ENCODE data around the gene RSRC1. TPM values are rescaled to one million over a fixed set of nuclear protein-coding genes. Genes with fewer than 3 reads are reported as not detected.
A peak's percentile ranks its signal among the peaks of the same experiment; 100 is the strongest.

The RSRC1 gene
- total and polyA plus RNA-seq, 2 of the 13 experiments (the other 11 are each of a cell fraction or from before 2014, with no cell fraction given): 4.9 to 63.0 TPM

DNA sequence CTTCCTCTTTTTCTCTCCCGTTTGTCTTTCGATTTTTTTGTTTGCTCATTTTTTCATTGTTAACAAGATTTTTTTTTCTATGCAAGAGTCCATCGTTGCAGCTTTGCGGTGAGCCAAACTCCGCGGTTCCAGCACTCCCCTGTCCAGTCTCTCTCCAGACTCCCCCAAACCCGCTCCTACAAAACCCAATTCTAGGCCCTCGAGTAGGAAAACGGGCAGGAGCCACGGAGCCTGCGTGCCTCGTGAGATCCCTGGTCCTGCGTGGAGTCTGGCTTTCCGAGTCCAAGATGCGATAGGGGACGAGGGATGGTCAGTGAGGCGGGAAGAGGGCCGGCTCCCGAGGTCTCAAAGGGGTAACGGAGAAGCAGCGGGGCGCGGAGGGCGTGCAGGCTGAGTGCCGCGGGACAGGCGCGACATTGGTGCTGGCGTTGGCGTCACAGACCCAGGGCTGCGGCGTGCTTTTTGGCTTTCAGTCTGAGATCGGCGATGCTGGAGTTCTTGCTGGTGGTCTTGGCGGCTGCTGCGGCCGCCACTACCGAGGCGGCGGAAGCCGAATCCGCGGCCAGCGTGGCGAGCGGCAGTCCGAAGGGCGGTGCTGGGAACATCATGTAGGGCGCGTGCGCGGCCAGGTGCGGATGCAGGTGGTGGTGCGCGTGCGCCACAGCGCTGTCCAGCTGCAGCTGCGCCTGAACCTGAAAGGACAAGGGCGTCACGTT lies 12.1 kb upstream of the RSRC1 start (continued):
- peak; percentile 12; the same call in 1 of the 2 replicates for TF ChIP-seq TGIF2 (CRISPR knock-in tag; IDR thresholded peaks at IDR 0.05)
- TF ChIP-seq SMAD3 (CRISPR knock-in tag; IDR thresholded peaks at IDR 0.05): peak; percentile 83
- TF ChIP-seq, protein P1, sequence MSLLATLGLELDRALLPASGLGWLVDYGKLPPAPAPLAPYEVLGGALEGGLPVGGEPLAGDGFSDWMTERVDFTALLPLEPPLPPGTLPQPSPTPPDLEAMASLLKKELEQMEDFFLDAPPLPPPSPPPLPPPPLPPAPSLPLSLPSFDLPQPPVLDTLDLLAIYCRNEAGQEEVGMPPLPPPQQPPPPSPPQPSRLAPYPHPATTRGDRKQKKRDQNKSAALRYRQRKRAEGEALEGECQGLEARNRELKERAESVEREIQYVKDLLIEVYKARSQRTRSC (CRISPR knock-in tag; IDR thresholded peaks at IDR 0.05; ENCODE audit: low read depth): peak; percentile 93; the same call in 1 of the 2 replicates
- TF ChIP-seq, protein P2, sequence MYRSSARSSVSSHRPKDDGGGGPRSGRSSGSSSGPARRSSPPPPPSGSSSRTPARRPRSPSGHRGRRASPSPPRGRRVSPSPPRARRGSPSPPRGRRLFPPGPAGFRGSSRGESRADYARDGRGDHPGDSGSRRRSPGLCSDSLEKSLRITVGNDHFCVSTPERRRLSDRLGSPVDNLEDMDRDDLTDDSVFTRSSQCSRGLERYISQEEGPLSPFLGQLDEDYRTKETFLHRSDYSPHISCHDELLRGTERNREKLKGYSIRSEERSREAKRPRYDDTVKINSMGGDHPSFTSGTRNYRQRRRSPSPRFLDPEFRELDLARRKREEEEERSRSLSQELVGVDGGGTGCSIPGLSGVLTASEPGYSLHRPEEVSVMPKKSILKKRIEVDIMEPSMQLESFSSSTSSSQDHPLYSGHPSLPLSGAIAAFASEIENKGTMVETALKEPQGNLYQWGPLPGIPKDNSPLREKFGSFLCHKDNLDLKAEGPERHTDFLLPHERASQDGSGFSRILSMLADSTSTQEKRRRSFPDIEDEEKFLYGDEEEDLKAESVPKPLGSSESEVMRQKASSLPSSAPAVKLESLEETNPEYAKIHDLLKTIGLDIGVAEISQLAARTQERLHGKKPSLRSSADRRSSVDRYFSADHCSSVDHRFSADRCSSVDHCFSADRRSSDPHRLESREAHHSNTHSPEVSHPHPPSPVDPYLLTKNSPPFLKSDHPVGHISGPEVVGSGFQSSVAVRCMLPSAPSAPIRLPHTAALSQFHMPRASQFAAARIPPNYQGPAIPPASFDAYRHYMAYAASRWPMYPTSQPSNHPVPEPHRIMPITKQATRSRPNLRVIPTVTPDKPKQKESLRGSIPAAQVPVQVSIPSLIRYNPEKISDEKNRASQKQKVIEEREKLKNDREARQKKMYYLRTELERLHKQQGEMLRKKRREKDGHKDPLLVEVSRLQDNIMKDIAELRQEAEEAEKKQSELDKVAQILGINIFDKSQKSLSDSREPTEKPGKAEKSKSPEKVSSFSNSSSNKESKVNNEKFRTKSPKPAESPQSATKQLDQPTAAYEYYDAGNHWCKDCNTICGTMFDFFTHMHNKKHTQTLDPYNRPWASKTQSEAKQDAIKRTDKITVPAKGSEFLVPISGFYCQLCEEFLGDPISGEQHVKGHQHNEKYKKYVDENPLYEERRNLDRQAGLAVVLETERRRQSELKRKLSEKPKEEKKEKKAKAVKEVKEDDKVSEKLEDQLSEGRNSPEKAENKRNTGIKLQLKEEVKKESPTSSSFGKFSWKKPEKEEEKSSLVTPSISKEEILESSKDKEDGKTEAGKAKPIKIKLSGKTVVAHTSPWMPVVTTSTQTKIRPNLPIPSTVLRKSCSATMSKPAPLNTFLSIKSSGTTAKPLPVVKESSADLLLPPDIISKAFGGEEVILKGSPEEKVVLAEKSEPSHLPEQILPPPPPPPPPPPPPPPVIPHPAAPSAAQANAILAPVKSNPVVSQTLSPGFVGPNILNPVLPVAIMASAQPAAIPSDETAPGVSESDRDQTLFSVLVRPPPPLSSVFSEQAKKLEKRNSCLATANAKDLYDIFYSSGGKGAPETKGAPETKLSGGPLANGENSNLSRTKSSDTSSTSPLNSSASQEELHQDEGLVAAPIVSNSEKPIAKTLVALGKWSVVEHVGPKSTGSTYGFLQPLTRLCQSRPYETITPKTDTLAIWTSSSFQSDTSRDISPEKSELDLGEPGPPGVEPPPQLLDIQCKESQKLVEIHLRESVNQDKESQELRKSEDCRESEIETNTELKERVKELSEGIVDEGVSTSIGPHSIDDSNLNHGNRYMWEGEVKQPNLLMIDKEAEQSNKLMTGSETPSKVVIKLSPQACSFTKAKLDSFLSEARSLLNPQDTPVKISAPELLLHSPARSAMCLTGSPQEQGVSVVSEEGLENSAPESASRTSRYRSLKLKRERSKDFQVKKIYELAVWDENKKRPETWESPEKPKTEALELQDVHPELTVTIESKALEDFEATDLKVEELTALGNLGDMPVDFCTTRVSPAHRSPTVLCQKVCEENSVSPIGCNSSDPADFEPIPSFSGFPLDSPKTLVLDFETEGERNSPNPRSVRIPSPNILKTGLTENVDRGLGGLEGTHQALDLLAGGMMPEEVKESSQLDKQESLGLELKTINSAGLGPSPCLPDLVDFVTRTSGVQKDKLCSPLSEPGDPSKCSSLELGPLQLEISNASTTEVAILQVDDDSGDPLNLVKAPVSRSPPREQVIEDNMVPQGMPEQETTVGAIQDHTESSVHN (CRISPR knock-in tag; IDR thresholded peaks at IDR 0.05): no peak; the same call in 1 of the 2 replicates
- peak; percentile 67; the same call in 1 of the 2 replicates for TF ChIP-seq SIN3A (IDR thresholded peaks at IDR 0.05; ENCODE audit: borderline replicate concordance, low read depth, low read length)
- TF ChIP-seq, protein P3, sequence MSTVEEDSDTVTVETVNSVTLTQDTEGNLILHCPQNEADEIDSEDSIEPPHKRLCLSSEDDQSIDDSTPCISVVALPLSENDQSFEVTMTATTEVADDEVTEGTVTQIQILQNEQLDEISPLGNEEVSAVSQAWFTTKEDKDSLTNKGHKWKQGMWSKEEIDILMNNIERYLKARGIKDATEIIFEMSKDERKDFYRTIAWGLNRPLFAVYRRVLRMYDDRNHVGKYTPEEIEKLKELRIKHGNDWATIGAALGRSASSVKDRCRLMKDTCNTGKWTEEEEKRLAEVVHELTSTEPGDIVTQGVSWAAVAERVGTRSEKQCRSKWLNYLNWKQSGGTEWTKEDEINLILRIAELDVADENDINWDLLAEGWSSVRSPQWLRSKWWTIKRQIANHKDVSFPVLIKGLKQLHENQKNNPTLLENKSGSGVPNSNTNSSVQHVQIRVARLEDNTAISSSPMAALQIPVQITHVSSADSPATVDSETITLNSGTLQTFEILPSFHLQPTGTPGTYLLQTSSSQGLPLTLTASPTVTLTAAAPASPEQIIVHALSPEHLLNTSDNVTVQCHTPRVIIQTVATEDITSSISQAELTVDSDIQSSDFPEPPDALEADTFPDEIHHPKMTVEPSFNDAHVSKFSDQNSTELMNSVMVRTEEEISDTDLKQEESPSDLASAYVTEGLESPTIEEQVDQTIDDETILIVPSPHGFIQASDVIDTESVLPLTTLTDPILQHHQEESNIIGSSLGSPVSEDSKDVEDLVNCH (CRISPR knock-in tag; IDR thresholded peaks at IDR 0.05): no peak; the same call in 1 of the 2 replicates
- 0 out of 2 replicates have a peak, but pooled peaks have one; percentile 67 for TF ChIP-seq ZNF768 (CRISPR knock-in tag; IDR thresholded peaks at IDR 0.05)
- TF ChIP-seq TAF15 (IDR thresholded peaks at IDR 0.05; ENCODE audit: low read depth, low read length, poor library complexity, severe bottlenecking): no peak
- peak; percentile 91; the same call in 1 of the 2 replicates for TF ChIP-seq ZSCAN20 (CRISPR knock-in tag; IDR thresholded peaks at IDR 0.05; ENCODE audit: borderline replicate concordance)
- TF ChIP-seq, protein P4, sequence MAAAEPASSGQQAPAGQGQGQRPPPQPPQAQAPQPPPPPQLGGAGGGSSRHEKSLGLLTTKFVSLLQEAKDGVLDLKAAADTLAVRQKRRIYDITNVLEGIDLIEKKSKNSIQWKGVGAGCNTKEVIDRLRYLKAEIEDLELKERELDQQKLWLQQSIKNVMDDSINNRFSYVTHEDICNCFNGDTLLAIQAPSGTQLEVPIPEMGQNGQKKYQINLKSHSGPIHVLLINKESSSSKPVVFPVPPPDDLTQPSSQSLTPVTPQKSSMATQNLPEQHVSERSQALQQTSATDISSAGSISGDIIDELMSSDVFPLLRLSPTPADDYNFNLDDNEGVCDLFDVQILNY (CRISPR knock-in tag; conservative IDR thresholded peaks at IDR 0.05): peak; percentile 82
- TF ChIP-seq EEA1 (CRISPR knock-in tag; IDR thresholded peaks at IDR 0.05; ENCODE audit: borderline replicate concordance): peak; percentile 46; the same call in 1 of the 2 replicates
- TF ChIP-seq, protein P5, sequence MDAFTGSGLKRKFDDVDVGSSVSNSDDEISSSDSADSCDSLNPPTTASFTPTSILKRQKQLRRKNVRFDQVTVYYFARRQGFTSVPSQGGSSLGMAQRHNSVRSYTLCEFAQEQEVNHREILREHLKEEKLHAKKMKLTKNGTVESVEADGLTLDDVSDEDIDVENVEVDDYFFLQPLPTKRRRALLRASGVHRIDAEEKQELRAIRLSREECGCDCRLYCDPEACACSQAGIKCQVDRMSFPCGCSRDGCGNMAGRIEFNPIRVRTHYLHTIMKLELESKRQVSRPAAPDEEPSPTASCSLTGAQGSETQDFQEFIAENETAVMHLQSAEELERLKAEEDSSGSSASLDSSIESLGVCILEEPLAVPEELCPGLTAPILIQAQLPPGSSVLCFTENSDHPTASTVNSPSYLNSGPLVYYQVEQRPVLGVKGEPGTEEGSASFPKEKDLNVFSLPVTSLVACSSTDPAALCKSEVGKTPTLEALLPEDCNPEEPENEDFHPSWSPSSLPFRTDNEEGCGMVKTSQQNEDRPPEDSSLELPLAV (CRISPR knock-in tag; conservative IDR thresholded peaks at IDR 0.05; ENCODE audit: low read depth): no peak

Data from HepG2 (cell line).